Glutamatergic neuron (in vitro differentiated cells): ENCODE measurements around the gene FAM229A. TPM values are rescaled to one million over a fixed set of nuclear protein-coding genes. Genes with fewer than 3 reads are reported as not detected.
A peak's percentile ranks its signal among the peaks of the same experiment; 100 is the strongest.
"Not testable (repeated sequence)": the region's sequence is repeated elsewhere in the genome, so short reads cannot be mapped to it uniquely, and the experiment has no call there.

Experiments
- DNase-seq: peaks from one replicate; pipeline ENCODE4 v3.0.0; 2022
- H3K27ac Mint-ChIP-seq: one replicate; pipeline ENCODE4 v1.8.0; 2020; ENCODE audit warnings: mild to moderate bottlenecking, mixed read lengths, inconsistent platforms; ENCODE audit not compliant: unreplicated experiment
- H3K27me3 Mint-ChIP-seq: one replicate; pipeline ENCODE4 v1.8.0; 2020; ENCODE audit warnings: mild to moderate bottlenecking, moderate library complexity, mixed read lengths, inconsistent platforms; ENCODE audit not compliant: unreplicated experiment
- H3K36me3 Mint-ChIP-seq: one replicate; pipeline ENCODE4 v1.8.0; 2020; ENCODE audit warnings: mild to moderate bottlenecking, mixed read lengths, inconsistent platforms; ENCODE audit not compliant: unreplicated experiment
- H3K4me1 Mint-ChIP-seq: one replicate; pipeline ENCODE4 v1.8.0; 2020; ENCODE audit warnings: mild to moderate bottlenecking, low read depth, mixed read lengths, inconsistent platforms; ENCODE audit not compliant: unreplicated experiment
- H3K4me3 Mint-ChIP-seq: one replicate; pipeline ENCODE4 v1.8.0; 2020; ENCODE audit warnings: mild to moderate bottlenecking, mixed read lengths, inconsistent platforms; ENCODE audit not compliant: unreplicated experiment
- H3K9me3 Mint-ChIP-seq: one replicate; pipeline ENCODE4 v1.8.0; 2020; ENCODE audit warnings: mild to moderate bottlenecking, moderate library complexity, mixed read lengths, inconsistent platforms; ENCODE audit not compliant: unreplicated experiment
- CTCF ChIP-seq: fragments of 200-600 bp; sonication (generic); IDR thresholded peaks from one replicate; pipeline ENCODE4 v1.5.0; 2021; ENCODE audit not compliant: partially characterized antibody, unreplicated experiment
- total RNA-seq: library from RNA; stranded (reverse); fragmentation: NEBNext Ultra II Directional; extraction: Animal tissue kit (Norgen Biotek cat#: 25700); gene quantifications from one replicate; pipeline ENCODE4 v1.2.1, GENCODE V29; 2021; ENCODE audit not compliant: unreplicated experiment

The FAM229A gene
- total RNA-seq, 1 donor from 2014 or later = 21.8 TPM

- Mint-ChIP-seq H3K9me3 (peaks cover 20% of the 10 kb centered on the region), H3K27me3 (peaks cover 32% of the 10 kb centered on the region), H3K4me3 (no peak overlapping the region), H3K27ac (no peak overlapping the region), H3K4me1 (peaks cover 35% of the 10 kb centered on the region), H3K36me3 (peaks cover 9% of the 10 kb centered on the region)
- DNase-seq = no peak
- no peak for TF ChIP-seq CTCF
These were observed 3.9 kb downstream of the FAM229A start for GRCh38 chr1:32358435-32358834.

GRCh38 chr1:32357614-32358013, 4.7 kb downstream of the FAM229A start:
- peaks cover 28% of the 10 kb centered on the region for H3K27me3 Mint-ChIP-seq
- no peak for DNase-seq
- no peak overlapping the region for H3K27ac Mint-ChIP-seq
- no peak overlapping the region for H3K4me3 Mint-ChIP-seq
- peaks cover 16% of the 10 kb centered on the region for H3K9me3 Mint-ChIP-seq
- TF ChIP-seq CTCF = no peak
- H3K4me1 Mint-ChIP-seq = peaks cover 35% of the 10 kb centered on the region
- peaks cover 3% of the 10 kb centered on the region for H3K36me3 Mint-ChIP-seq

- TF ChIP-seq CTCF = no peak
- peak overlapping the region; percentile 46 for H3K4me3 Mint-ChIP-seq
- no peak for DNase-seq
- H3K9me3 Mint-ChIP-seq = peaks cover 13% of the 10 kb centered on the region
- H3K27ac Mint-ChIP-seq = no peak overlapping the region
- H3K4me1 Mint-ChIP-seq = peaks cover 34% of the 10 kb centered on the region
- peaks cover 26% of the 10 kb centered on the region for H3K27me3 Mint-ChIP-seq
- H3K36me3 Mint-ChIP-seq = no peaks in the 10 kb centered on the region
These were observed 5.8 kb downstream of the FAM229A start for GRCh38 chr1:32356478-32356877.

GRCh38 chr1:32355778-32356177, 6.5 kb downstream of the FAM229A start:
- H3K4me1 Mint-ChIP-seq = peaks cover 32% of the 10 kb centered on the region
- H3K27ac Mint-ChIP-seq, H3K36me3 Mint-ChIP-seq, H3K4me3 Mint-ChIP-seq, DNase-seq: not testable (repeated sequence)
- peaks cover 23% of the 10 kb centered on the region for H3K27me3 Mint-ChIP-seq
- peaks cover 10% of the 10 kb centered on the region for H3K9me3 Mint-ChIP-seq

GRCh38 chr1:32353886-32354570, 8.3 kb downstream of the FAM229A start:
- Mint-ChIP-seq H3K36me3 (no peaks in the 10 kb centered on the region), H3K27ac (peak overlapping the region; percentile 95), H3K9me3 (peaks cover 7% of the 10 kb centered on the region), H3K4me1 (peaks cover 28% of the 10 kb centered on the region), H3K4me3 (peak overlapping the region; percentile 70), H3K27me3 (peaks cover 26% of the 10 kb centered on the region)
- TF ChIP-seq CTCF = no peak
- no peak for DNase-seq
